SK-N-SH (cell line): Measurements from ENCODE around the gene C16orf95.

Source experiments
- POLR2AphosphoS5 ChIP-seq: IDR thresholded peaks from 2 replicates; pipeline ENCODE4 v1.6.1; 2012; ENCODE audit warnings: low read depth, low read length
- TAF1 ChIP-seq: IDR thresholded peaks from 2 replicates; pipeline ENCODE4 v1.6.1; 2012; ENCODE audit warnings: low read depth, mild to moderate bottlenecking, low read length, moderate library complexity, borderline replicate concordance
- USF2 ChIP-seq: fragments of 150-350 bp; IDR thresholded peaks from 2 replicates; pipeline ENCODE4 v1.6.1; 2017; ENCODE audit warnings: antibody characterized with exemption, low read length, low read depth, borderline replicate concordance
- TF ChIP-seq, protein P1 (sequence below): fragments of 200-600 bp; sonication (generic); IDR thresholded peaks from 2 replicates; pipeline ENCODE4 v1.6.1; 2017; ENCODE audit warnings: antibody characterized with exemption, mild to moderate bottlenecking, moderate library complexity
- TF ChIP-seq, protein P2 (sequence below): IDR thresholded peaks from 2 replicates; pipeline ENCODE4 v1.4.0; 2012; ENCODE audit warnings: low read depth, borderline replicate concordance
- TF ChIP-seq, protein P3 (sequence below): IDR thresholded peaks from 2 replicates; pipeline ENCODE4 v1.6.1; 2012; ENCODE audit warnings: mild to moderate bottlenecking, low read depth, low read length, moderate library complexity
- TF ChIP-seq, protein P4 (sequence below): IDR thresholded peaks from 2 replicates; pipeline ENCODE4 v1.4.0; 2012; ENCODE audit warnings: low read depth, borderline replicate concordance

DNA sequence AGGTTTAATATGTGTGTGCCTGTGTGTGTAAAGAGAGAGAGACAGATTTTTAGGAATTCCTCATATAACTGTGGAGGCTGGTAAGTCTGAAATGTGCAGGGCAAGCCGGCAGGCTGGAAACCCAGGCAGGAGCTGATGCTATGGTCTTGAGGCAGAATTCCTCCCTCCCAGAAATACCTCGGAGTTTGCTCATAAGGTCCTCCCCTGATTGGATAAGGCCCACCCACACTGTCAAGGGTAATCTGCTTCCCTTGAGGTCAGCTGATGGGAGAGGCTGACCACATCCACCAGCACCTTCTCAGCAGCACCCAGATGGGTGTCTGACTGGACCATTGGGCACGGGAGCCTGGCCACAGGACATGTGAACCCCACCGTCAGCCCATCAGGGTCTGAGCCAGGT is 42.4 kb downstream of the C16orf95 start:
- TF ChIP-seq, protein P1, sequence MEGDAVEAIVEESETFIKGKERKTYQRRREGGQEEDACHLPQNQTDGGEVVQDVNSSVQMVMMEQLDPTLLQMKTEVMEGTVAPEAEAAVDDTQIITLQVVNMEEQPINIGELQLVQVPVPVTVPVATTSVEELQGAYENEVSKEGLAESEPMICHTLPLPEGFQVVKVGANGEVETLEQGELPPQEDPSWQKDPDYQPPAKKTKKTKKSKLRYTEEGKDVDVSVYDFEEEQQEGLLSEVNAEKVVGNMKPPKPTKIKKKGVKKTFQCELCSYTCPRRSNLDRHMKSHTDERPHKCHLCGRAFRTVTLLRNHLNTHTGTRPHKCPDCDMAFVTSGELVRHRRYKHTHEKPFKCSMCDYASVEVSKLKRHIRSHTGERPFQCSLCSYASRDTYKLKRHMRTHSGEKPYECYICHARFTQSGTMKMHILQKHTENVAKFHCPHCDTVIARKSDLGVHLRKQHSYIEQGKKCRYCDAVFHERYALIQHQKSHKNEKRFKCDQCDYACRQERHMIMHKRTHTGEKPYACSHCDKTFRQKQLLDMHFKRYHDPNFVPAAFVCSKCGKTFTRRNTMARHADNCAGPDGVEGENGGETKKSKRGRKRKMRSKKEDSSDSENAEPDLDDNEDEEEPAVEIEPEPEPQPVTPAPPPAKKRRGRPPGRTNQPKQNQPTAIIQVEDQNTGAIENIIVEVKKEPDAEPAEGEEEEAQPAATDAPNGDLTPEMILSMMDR: no peak
- TF ChIP-seq USF2 (no peak), TAF1 (no peak), POLR2AphosphoS5 (no peak)
- TF ChIP-seq, protein P2, sequence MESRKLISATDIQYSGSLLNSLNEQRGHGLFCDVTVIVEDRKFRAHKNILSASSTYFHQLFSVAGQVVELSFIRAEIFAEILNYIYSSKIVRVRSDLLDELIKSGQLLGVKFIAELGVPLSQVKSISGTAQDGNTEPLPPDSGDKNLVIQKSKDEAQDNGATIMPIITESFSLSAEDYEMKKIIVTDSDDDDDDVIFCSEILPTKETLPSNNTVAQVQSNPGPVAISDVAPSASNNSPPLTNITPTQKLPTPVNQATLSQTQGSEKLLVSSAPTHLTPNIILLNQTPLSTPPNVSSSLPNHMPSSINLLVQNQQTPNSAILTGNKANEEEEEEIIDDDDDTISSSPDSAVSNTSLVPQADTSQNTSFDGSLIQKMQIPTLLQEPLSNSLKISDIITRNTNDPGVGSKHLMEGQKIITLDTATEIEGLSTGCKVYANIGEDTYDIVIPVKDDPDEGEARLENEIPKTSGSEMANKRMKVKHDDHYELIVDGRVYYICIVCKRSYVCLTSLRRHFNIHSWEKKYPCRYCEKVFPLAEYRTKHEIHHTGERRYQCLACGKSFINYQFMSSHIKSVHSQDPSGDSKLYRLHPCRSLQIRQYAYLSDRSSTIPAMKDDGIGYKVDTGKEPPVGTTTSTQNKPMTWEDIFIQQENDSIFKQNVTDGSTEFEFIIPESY: no peak
- TF ChIP-seq, protein P3, sequence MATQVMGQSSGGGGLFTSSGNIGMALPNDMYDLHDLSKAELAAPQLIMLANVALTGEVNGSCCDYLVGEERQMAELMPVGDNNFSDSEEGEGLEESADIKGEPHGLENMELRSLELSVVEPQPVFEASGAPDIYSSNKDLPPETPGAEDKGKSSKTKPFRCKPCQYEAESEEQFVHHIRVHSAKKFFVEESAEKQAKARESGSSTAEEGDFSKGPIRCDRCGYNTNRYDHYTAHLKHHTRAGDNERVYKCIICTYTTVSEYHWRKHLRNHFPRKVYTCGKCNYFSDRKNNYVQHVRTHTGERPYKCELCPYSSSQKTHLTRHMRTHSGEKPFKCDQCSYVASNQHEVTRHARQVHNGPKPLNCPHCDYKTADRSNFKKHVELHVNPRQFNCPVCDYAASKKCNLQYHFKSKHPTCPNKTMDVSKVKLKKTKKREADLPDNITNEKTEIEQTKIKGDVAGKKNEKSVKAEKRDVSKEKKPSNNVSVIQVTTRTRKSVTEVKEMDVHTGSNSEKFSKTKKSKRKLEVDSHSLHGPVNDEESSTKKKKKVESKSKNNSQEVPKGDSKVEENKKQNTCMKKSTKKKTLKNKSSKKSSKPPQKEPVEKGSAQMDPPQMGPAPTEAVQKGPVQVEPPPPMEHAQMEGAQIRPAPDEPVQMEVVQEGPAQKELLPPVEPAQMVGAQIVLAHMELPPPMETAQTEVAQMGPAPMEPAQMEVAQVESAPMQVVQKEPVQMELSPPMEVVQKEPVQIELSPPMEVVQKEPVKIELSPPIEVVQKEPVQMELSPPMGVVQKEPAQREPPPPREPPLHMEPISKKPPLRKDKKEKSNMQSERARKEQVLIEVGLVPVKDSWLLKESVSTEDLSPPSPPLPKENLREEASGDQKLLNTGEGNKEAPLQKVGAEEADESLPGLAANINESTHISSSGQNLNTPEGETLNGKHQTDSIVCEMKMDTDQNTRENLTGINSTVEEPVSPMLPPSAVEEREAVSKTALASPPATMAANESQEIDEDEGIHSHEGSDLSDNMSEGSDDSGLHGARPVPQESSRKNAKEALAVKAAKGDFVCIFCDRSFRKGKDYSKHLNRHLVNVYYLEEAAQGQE: no peak
- TF ChIP-seq, protein P4, sequence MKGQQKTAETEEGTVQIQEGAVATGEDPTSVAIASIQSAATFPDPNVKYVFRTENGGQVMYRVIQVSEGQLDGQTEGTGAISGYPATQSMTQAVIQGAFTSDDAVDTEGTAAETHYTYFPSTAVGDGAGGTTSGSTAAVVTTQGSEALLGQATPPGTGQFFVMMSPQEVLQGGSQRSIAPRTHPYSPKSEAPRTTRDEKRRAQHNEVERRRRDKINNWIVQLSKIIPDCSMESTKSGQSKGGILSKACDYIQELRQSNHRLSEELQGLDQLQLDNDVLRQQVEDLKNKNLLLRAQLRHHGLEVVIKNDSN: no peak
